Sigmoid colon (tissue), 4 donors: ENCODE measurements around the gene ZNF326.

ENCODE experiments used
- EP300 ChIP-seq, 4 donors: sonication (generic); formaldehyde crosslinking; IDR thresholded peaks; one replicate each; pipeline ENCODE4 v1.6.1; 2017; ENCODE audit warnings: antibody characterized with exemption in 4 of 4
- POLR2A ChIP-seq, 2 donors: fragments of 450-650 bp; IDR thresholded peaks; one replicate each; pipeline ENCODE4 v1.6.1; 2016; ENCODE audit warnings: antibody characterized with exemption in 2 of 2, mild to moderate bottlenecking in 2 of 2, moderate library complexity in 2 of 2
- POLR2AphosphoS5 ChIP-seq, 4 donors: sonication (generic); formaldehyde crosslinking; IDR thresholded peaks; one replicate each; pipeline ENCODE4 v1.6.1; 2017; ENCODE audit warnings: antibody characterized with exemption in 4 of 4
- TF ChIP-seq, protein P1 (sequence below), 4 experiments: fragments of 450-650 bp in 3 of 4; fragments of 200-600 bp in 1 of 4; IDR thresholded peaks; one replicate each; pipeline ENCODE4 v1.5.1; 2016 to 2019; ENCODE audit warnings: antibody characterized with exemption in 4 of 4, mild to moderate bottlenecking in 3 of 4, moderate library complexity in 2 of 4

DNA sequence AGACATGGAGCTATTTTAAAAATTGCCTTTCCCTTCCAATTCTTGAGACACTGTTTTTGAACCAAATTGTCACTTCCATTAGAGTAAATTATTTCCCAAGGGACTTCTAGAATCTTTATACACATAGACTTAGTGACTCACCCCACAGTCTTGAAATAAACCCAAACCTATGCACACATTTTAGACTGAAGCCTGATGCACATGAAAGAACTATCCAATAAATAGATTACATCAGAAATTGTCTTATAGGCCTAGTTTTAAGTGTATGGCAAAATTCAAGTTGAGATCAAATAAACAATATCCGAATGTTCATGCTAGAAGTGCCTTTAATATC lies 32.2 kb upstream of the ZNF326 start:
- TF ChIP-seq, protein P1, sequence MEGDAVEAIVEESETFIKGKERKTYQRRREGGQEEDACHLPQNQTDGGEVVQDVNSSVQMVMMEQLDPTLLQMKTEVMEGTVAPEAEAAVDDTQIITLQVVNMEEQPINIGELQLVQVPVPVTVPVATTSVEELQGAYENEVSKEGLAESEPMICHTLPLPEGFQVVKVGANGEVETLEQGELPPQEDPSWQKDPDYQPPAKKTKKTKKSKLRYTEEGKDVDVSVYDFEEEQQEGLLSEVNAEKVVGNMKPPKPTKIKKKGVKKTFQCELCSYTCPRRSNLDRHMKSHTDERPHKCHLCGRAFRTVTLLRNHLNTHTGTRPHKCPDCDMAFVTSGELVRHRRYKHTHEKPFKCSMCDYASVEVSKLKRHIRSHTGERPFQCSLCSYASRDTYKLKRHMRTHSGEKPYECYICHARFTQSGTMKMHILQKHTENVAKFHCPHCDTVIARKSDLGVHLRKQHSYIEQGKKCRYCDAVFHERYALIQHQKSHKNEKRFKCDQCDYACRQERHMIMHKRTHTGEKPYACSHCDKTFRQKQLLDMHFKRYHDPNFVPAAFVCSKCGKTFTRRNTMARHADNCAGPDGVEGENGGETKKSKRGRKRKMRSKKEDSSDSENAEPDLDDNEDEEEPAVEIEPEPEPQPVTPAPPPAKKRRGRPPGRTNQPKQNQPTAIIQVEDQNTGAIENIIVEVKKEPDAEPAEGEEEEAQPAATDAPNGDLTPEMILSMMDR (IDR thresholded peaks at IDR 0.05) = no peak
- TF ChIP-seq POLR2A (IDR thresholded peaks at IDR 0.05) (no peak), POLR2AphosphoS5 (IDR thresholded peaks at IDR 0.05) (no peak), EP300 (IDR thresholded peaks at IDR 0.05) (no peak)
